K562 (cell line): ENCODE data around the gene FAM53A. TPM values are rescaled to one million over a fixed set of nuclear protein-coding genes. Genes with fewer than 3 reads are reported as not detected.

Experiments used
- BRCA1 ChIP-seq, 2 experiments: fragments of 450-650 bp in 1 of 2; sonication (generic) in 1 of 2; formaldehyde crosslinking in 1 of 2; IDR thresholded peaks; 2 replicates each; pipeline versions ENCODE4 v1.5.0 to v1.6.1; 2017 to 2020; ENCODE audit warnings: mild to moderate bottlenecking in 1 of 2, missing genetic modification reagents in 1 of 2
- DDX20 ChIP-seq: fragments of 450-650 bp; IDR thresholded peaks from 2 replicates; pipeline ENCODE4 v1.6.1; 2016; ENCODE audit warnings: missing genetic modification characterization, low read depth, mild to moderate bottlenecking, missing compliant biosample characterization, moderate library complexity
- ETV1 ChIP-seq: fragments of 450-650 bp; conservative IDR thresholded peaks from 2 replicates; pipeline ENCODE4 v1.6.1; 2016; ENCODE audit warnings: missing genetic modification characterization, control low read depth, low read depth, missing compliant biosample characterization
- FOXA3 ChIP-seq, 2 experiments: fragments of 450-650 bp in 1 of 2; sonication (generic) in 1 of 2; formaldehyde crosslinking; IDR thresholded peaks in 1 of 2; conservative IDR thresholded peaks in 1 of 2; 2 replicates each; pipeline versions ENCODE4 v1.4.0 to v1.8.0; 2020 to 2022; ENCODE audit warnings: mild to moderate bottlenecking in 2 of 2, missing genetic modification reagents in 1 of 2
- GTF2F1 ChIP-seq: IDR thresholded peaks from 2 replicates; pipeline ENCODE4 v1.6.1; 2011; ENCODE audit warnings: low read depth, low read length, improper control_type of control experiment
- HMGN3 ChIP-seq: IDR thresholded peaks from 2 replicates; pipeline ENCODE4 v1.6.1; 2011; ENCODE audit warnings: borderline replicate concordance, low read depth, mild to moderate bottlenecking, mixed read lengths, low read length; ENCODE audit not compliant: insufficient read length; ENCODE audit errors: extremely low read depth
- MNT ChIP-seq, 2 experiments: fragments of 450-650 bp; conservative IDR thresholded peaks; 2 replicates each; pipeline ENCODE4 v1.6.1; 2017; ENCODE audit warnings: mild to moderate bottlenecking in 2 of 2, moderate library complexity in 2 of 2
- MTA3 ChIP-seq: fragments of 450-650 bp; formaldehyde crosslinking; IDR thresholded peaks from 2 replicates; pipeline ENCODE4 v1.6.1; 2017; ENCODE audit warnings: mild to moderate bottlenecking, borderline replicate concordance
- PPARD ChIP-seq: fragments of 250-450 bp; sonication (Bioruptor Pico); IDR thresholded peaks from 2 replicates; pipeline ENCODE4 v1.8.0; 2022; ENCODE audit warnings: inconsistent platforms, mild to moderate bottlenecking, moderate library complexity
- PYGO2 ChIP-seq: fragments of 450-650 bp; IDR thresholded peaks from 2 replicates; pipeline ENCODE4 v1.6.1; 2016; ENCODE audit warnings: mild to moderate bottlenecking, missing genetic modification characterization, moderate library complexity, missing compliant biosample characterization
- RAD51 ChIP-seq: fragments of 450-650 bp; IDR thresholded peaks from 2 replicates; pipeline ENCODE4 v1.7.1; 2016; ENCODE audit warnings: low read depth, mild to moderate bottlenecking, borderline replicate concordance
- RBFOX2 ChIP-seq: fragments of 200-400 bp; formaldehyde crosslinking; IDR thresholded peaks from 2 replicates; pipeline ENCODE4 v1.6.1; 2017; ENCODE audit warnings: low read depth, mild to moderate bottlenecking, low read length, moderate library complexity
- SMARCA4 ChIP-seq: fragments of 450-650 bp; IDR thresholded peaks from 2 replicates; pipeline ENCODE4 v1.6.1; 2016
- TAF15 ChIP-seq: fragments of 200-400 bp; formaldehyde crosslinking; IDR thresholded peaks from 2 replicates; pipeline ENCODE4 v1.6.1; 2017; ENCODE audit warnings: mild to moderate bottlenecking, low read depth, low read length, moderate library complexity
- TGIF2 ChIP-seq: sonication (generic); formaldehyde crosslinking; IDR thresholded peaks from 2 replicates; pipeline ENCODE4 v1.8.1; 2022; ENCODE audit warnings: mild to moderate bottlenecking, missing genetic modification reagents, moderate library complexity
- U2AF1 ChIP-seq: fragments of 200-400 bp; formaldehyde crosslinking; optimal IDR thresholded peaks from 2 replicates; pipeline ENCODE3; 2017; ENCODE audit warnings: mild to moderate bottlenecking, low read depth, low read length, moderate library complexity
- ZFP30 ChIP-seq: fragments of 250-450 bp; sonication (Bioruptor Pico); IDR thresholded peaks from 2 replicates; pipeline ENCODE4 v1.8.0; 2022; ENCODE audit warnings: moderate library complexity, mild to moderate bottlenecking, inconsistent platforms, borderline replicate concordance
- ZNF445 ChIP-seq: fragments of 250-450 bp; sonication (Bioruptor Pico); IDR thresholded peaks from 2 replicates; pipeline ENCODE4 v1.4.0; 2020; ENCODE audit warnings: low read depth, mild to moderate bottlenecking, moderate library complexity
- polyA plus RNA-seq, 8 experiments: library from polyadenylated mRNA; depleted of rRNA in 4 of 8; stranded (reverse) in 5 of 8; unstranded in 3 of 8; fragments of >200 nt; fragmentation: Nextera tagmentation in 2 of 8; fragmentation: Illumina TruSeq in 1 of 8; extraction: Ambion mirVana in 2 of 8; extraction: Trizol in 1 of 8; gene quantifications; 2 replicates each; pipeline versions ENCODE4 v1.2.1 to v1.2.3, GENCODE V29; 2011 to 2014; ENCODE audit warnings: inconsistent platforms in 1 of 8, missing spikeins in 1 of 8
- total RNA-seq, 7 experiments: library from RNA; depleted of rRNA in 6 of 7; stranded (reverse); fragments of >200 nt in 6 of 7; fragmentation: Illumina TruSeq in 2 of 7; extraction: Trizol in 2 of 7; gene quantifications; 2 replicates each; pipeline versions ENCODE4 v1.2.1 to v1.2.3, GENCODE V29; 2011 to 2021; ENCODE audit warnings: low replicate concordance in 1 of 7
- TF ChIP-seq, protein P1 (sequence below): fragments of 250-450 bp; sonication (Bioruptor Pico); IDR thresholded peaks from 2 replicates; pipeline ENCODE4 v1.4.0; 2020; ENCODE audit warnings: mild to moderate bottlenecking
- TF ChIP-seq, protein P2 (sequence below), 2 experiments: IDR thresholded peaks; 2 replicates each; pipeline ENCODE4 v1.6.1; 2012; ENCODE audit warnings: improper control_type of control experiment in 2 of 2, low read depth in 2 of 2, low read length in 2 of 2, borderline replicate concordance in 1 of 2
- TF ChIP-seq, protein P3 (sequence below): IDR thresholded peaks from 2 replicates; pipeline ENCODE4 v1.6.1; 2011; ENCODE audit not compliant: insufficient read length; ENCODE audit errors: extremely low read depth

FAM53A gene
- total and polyA plus RNA-seq, 9 of the 15 experiments (the other 6 are each of a cell fraction or from before 2014, with no cell fraction given), result 0.53 to 2.7 (median 1.4) TPM; not detected in 2

GRCh38 chr4:1711571-1712215 lies 27.6 kb upstream of the FAM53A start (continued):
- TF ChIP-seq, protein P1, sequence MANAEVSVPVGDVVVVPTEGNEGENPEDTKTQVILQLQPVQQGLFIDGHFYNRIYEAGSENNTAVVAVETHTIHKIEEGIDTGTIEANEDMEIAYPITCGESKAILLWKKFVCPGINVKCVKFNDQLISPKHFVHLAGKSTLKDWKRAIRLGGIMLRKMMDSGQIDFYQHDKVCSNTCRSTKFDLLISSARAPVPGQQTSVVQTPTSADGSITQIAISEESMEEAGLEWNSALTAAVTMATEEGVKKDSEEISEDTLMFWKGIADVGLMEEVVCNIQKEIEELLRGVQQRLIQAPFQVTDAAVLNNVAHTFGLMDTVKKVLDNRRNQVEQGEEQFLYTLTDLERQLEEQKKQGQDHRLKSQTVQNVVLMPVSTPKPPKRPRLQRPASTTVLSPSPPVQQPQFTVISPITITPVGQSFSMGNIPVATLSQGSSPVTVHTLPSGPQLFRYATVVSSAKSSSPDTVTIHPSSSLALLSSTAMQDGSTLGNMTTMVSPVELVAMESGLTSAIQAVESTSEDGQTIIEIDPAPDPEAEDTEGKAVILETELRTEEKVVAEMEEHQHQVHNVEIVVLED (CRISPR knock-in tag), result no peak
- TF ChIP-seq HMGN3 (peak; percentile 48), TAF15 (no peak), GTF2F1 (no peak), PPARD (CRISPR knock-in tag) (no peak), FOXA3 (CRISPR knock-in tag; conservative IDR thresholded peaks at IDR 0.05 in 1 of 2, IDR thresholded peaks at IDR 0.05 in 1 of 2) (no peak), PYGO2 (tag) (no peak), ETV1 (tag) (peak; percentile 49), BRCA1 (IDR thresholded peaks at IDR 0.05) (no peak), BRCA1 (CRISPR knock-in tag; IDR thresholded peaks at IDR 0.05) (no peak), SMARCA4 (no peak), RAD51 (no peak), MNT (conservative IDR thresholded peaks at IDR 0.05) (0 out of 4 replicates have a peak, but pooled peaks of 1 of the 2 experiments have one; percentile 38), MTA3 (no peak), U2AF1 (peak; percentile 40), RBFOX2 (peak; percentile 89), ZNF445 (CRISPR knock-in tag) (no peak), ZFP30 (CRISPR knock-in tag) (no peak), DDX20 (no peak), TGIF2 (CRISPR knock-in tag) (peak; percentile 76; the same call in 1 of the 2 replicates)
- TF ChIP-seq, protein P2, sequence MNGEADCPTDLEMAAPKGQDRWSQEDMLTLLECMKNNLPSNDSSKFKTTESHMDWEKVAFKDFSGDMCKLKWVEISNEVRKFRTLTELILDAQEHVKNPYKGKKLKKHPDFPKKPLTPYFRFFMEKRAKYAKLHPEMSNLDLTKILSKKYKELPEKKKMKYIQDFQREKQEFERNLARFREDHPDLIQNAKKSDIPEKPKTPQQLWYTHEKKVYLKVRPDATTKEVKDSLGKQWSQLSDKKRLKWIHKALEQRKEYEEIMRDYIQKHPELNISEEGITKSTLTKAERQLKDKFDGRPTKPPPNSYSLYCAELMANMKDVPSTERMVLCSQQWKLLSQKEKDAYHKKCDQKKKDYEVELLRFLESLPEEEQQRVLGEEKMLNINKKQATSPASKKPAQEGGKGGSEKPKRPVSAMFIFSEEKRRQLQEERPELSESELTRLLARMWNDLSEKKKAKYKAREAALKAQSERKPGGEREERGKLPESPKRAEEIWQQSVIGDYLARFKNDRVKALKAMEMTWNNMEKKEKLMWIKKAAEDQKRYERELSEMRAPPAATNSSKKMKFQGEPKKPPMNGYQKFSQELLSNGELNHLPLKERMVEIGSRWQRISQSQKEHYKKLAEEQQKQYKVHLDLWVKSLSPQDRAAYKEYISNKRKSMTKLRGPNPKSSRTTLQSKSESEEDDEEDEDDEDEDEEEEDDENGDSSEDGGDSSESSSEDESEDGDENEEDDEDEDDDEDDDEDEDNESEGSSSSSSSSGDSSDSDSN (IDR thresholded peaks at IDR 0.05; ENCODE audit: borderline replicate concordance in 1 of 2, low read depth in 2 of 2, low read length in 2 of 2), result peak in 1 of 2 experiments; percentile 85; a peak in 1 of 4 replicates
- TF ChIP-seq, protein P3, sequence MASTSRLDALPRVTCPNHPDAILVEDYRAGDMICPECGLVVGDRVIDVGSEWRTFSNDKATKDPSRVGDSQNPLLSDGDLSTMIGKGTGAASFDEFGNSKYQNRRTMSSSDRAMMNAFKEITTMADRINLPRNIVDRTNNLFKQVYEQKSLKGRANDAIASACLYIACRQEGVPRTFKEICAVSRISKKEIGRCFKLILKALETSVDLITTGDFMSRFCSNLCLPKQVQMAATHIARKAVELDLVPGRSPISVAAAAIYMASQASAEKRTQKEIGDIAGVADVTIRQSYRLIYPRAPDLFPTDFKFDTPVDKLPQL, result no peak
